ENCODE results near the gene CDH1.

Gene CDH1

DNA sequence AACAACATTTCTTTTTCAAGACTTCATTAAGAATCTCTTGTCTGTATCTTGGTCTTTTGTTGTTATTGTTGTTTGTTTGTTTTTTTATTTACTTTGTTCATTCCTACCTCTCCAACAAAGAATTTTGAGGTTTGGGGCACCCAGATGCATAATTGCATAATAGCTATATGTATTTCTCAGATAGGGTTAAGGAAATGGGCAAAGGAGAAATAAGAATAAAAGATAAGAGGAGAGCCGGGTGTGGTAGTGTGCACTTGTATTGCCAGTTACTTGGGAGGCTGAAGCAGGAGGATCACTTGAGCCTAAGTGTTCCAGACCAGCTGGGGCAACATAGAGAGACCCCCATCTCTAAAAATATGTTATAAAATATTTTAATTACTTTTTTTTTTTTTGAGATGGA, 30.5 kb downstream of the CDH1 start:
- TF ChIP-seq, protein P1, sequence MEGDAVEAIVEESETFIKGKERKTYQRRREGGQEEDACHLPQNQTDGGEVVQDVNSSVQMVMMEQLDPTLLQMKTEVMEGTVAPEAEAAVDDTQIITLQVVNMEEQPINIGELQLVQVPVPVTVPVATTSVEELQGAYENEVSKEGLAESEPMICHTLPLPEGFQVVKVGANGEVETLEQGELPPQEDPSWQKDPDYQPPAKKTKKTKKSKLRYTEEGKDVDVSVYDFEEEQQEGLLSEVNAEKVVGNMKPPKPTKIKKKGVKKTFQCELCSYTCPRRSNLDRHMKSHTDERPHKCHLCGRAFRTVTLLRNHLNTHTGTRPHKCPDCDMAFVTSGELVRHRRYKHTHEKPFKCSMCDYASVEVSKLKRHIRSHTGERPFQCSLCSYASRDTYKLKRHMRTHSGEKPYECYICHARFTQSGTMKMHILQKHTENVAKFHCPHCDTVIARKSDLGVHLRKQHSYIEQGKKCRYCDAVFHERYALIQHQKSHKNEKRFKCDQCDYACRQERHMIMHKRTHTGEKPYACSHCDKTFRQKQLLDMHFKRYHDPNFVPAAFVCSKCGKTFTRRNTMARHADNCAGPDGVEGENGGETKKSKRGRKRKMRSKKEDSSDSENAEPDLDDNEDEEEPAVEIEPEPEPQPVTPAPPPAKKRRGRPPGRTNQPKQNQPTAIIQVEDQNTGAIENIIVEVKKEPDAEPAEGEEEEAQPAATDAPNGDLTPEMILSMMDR (IDR thresholded peaks at IDR 0.05), result no peak

DNA sequence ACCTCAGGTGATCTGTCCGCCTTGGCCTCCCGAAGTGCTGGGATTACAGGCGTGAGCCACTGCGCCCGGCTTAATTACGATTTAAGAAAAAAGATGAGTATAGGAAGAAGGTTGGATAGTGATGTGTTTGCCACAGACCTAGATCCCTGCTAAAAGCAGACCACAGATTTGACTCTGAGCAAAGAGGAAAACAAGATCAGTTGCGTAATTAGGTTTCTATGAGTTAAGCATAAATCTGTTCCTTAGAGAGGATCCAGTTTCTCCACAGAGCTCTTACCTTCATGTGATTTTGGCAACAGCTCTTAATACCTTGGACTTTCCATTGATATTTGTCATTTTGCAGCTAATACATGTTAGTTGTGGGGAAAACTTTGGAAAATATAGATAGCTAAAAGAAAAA, 31.1 kb downstream of the CDH1 start:
- TF ChIP-seq, protein P1 (IDR thresholded peaks at IDR 0.05), result no peak

DNA sequence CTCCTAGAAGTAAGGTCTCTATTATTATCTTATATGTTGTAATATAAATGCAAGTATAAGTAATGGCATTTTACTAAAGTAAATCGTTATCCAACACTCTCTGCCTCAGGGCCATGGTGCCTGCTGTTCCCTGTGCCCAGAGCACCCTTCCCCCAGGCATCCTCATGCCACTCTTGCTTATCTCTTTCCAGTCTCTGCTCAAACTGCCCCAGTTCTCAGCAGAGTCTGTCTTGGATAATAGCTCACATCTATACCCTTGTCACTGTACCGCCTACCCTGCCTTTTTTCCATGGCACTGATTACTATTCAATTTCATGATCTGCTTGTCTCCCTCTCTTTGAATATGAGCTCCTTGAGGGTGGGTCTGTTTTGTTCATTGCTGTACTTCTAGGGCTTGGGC, 31.7 kb downstream of the CDH1 start:
- TF ChIP-seq, protein P1 (IDR thresholded peaks at IDR 0.05), result no peak

DNA sequence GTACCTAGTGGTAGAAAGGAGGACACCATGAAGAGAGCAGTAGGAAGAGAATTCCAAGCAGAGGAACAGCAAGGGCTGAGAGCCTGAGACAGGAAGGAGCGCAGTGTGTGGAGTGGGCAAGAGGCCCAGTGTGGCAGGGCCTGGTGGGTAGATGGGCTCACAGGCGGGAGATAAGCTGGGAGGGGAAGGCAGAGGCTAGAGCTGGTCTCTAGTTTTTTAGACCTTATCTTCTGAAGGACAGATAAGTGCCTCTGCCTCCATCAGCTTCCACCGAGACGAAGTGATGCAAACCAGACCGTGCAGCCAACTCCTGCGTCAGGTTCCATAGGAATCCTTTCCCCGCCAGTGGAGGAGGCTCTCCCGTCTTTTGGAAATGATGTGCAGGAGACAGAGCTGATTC, 33.6 kb downstream of the CDH1 start:
- TF ChIP-seq, protein P1 (IDR thresholded peaks at IDR 0.05), result no peak

DNA sequence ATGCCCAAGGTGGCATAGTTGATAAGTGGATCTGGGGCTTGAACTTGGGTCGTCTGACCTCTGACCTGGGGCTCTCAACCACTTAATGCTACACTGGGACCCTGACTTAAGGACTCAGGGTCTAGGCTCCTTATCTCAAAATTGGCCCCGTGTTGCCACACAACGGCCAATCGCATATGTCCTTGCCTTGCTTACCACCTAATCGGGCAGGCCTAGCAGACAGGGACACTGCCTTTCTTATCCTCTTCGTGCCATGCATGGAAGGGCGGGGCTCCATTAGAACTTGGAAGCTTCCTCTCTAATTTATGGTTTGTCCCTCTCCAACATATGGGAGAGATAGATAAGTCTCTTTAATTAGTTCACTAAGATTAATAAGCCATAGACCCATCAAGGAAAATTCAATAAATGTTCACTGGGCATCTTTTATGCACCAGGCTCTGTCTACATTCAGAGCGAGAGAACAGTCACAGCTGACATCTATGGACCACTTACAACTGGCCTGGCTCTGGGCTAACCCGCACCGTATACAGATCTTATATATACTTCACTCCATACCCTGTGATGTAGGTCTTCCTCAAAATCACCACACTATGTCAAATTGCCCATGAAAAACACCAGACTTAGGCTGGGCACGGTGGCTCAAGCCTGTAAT, 35.1 kb downstream of the CDH1 start:
- TF ChIP-seq, protein P1 (IDR thresholded peaks at IDR 0.05), result no peak

DNA sequence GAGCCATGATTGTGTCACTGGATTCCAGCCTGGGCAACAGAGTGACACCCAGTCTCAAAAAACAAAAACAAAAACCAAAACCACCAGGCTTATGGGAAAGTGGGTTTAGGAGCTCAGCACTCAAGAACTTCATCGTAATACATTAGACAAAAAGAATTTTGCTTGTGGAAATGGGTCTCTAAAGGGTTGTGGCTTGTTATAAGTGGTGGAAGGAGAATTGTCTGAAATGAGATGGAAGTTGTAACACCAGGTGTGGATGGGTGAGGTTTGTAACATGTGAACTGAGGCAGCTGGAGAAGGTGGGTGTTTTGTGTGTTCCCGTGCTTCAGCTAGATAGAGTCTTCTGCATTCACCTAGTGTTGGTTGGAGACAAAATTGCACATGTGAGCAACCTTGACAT, 35.8 kb downstream of the CDH1 start:
- TF ChIP-seq, protein P1 (IDR thresholded peaks at IDR 0.05), result no peak

DNA sequence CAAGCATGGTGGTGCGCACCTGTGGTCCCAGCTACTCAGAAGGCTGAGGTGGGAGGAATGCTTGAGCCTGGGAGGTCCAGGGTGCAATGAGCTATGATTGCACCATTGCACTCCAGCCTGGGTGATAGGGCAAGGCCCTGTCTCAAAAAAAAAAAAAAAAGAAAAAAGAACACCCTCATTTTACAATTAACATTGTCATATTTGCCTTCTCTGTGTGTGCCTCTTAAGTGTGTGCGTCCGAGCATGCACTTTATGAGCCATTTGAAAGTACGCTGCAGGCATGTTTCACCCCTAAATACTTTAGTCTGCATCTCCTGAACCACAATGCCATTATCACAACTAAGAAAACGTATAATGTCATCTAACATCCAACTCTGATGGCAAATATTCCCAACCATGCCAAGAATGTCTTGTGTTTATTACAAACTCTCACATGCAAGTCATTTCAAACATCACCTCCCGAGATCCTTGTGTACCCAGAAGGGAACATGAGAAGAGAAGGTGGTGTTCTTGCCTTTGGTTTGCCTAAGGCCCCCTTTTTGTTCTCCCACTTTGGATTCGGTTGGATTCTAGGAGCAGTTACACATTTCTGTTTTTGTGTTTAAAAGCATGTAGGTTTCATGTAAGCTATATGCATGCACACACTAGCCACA, 38.0 kb downstream of the CDH1 start:
- TF ChIP-seq, protein P1 (IDR thresholded peaks at IDR 0.05), result no peak
